GM23338 (cell line): ENCODE results near the gene PTCH2.

Experiments
- EZH2 ChIP-seq: fragments of 200-600 bp; sonication (generic); IDR thresholded peaks from one replicate; pipeline ENCODE4 v1.8.0; 2017; ENCODE audit warnings: antibody characterized with exemption, mild to moderate bottlenecking, low read depth; ENCODE audit not compliant: unreplicated experiment
- POLR2AphosphoS5 ChIP-seq: IDR thresholded peaks from 2 replicates; pipeline ENCODE4 v1.6.1; 2016; ENCODE audit warnings: antibody characterized with exemption, low read depth

DNA sequence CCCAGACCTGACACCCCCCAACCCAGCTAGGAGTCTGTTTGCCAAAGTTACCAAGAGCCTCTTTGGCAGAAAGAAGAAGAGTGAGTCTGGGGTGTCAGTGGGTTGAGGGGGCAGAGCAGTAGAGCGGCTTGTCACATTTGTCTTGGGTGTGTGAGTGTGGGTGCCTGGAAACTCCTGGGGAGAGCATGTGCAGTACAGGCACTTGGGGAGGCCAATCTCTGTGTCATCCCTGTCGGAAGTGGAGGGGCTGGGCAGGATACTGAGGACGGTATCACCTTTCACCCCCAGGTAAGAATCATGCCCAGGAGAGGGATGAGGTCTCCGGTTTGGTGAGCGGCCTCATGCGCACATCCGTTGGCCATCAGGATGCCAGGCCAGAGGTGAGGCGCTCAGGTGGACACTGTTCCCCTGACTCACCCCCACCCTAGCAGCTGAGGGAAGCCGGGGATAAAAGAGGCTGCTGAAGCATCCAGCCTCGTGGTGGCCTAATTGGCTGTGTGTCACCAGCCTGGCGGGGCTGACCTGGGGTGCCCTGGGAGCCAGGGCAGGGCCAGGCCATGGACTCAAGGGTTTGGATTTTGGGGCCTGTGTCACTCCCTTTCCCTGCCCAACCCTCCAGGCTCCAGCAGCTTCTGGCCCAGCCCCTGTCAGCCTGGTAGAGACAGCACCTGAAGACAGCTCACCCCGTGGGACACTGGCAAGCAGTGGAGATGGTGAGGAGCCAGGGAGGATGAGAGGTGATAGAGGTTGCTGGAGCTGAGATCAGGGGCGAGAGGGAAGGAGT lies 39.5 kb downstream of the PTCH2 start:
- TF ChIP-seq POLR2AphosphoS5 (no peak), EZH2 (no peak)
